ENCODE measurements around the gene GP1BA. TPM values are rescaled to one million over a fixed set of nuclear protein-coding genes. Genes with fewer than 3 reads are reported as not detected.

Gene GP1BA
- total and polyA plus RNA-seq, 10 of the 15 experiments (the other 5 are each of a cell fraction or from before 2014, with no cell fraction given) = 0.04 to 0.67 (median 0.28) TPM; not detected in 1

- no peak for TF ChIP-seq SIX5 (IDR thresholded peaks at IDR 0.05; ENCODE audit: low read depth, low read length, severe bottlenecking)
Measured at GRCh38 chr17:4945176-4945943, 13.3 kb downstream of the GP1BA start (continued).

DNA sequence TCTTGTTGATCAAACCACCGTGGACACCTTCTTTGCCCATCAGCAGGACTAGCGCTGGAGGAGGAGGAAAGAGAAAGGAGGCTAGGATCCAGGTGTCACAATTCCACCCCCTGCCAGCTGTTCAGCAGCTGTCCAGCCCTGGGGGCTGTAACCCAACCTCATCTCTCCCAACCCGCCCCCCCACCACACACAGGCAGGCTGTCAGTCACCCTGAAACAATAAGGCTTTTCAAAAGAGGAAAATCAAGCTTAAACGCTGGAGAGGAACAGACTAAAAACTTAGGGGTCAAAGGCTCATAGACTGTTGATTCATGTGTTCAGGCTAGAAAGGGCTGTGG is 13.8 kb downstream of the GP1BA start:
- H3K4me2 ChIP-seq (ENCODE audit: control insufficient read depth, insufficient read depth) = peak overlapping the region; percentile 55
- WGBS (ENCODE audit: insufficient coverage, insufficient replicate concordance, low lambda C conversion rate, missing lambda C conversion rate) = 0% methylated on average over 4 of the region's 4 CpGs
- RAD21 ChIA-PET (ENCODE audit: unreplicated experiment) = interaction anchor here (9.8 kb wide), 1 partner anchor 20 kb away, joined by 73 read pairs; the partner anchor contains the start of gene SPAG7
- no peak for FAIRE-seq
- H3K4me3 ChIP-seq = peak overlapping the region; percentile 96
- peak; percentile 59; the same call in 1 of the 2 replicates for TF ChIP-seq TCF3 (IDR thresholded peaks at IDR 0.05; ENCODE audit: borderline replicate concordance, insufficient read depth, low read depth, low read length)
- TF ChIP-seq POLR2AphosphoS2 (IDR thresholded peaks at IDR 0.05; ENCODE audit: low read depth, low read length) = peak; percentile 31; the same call in 1 of the 2 replicates
- TF ChIP-seq, protein P1, sequence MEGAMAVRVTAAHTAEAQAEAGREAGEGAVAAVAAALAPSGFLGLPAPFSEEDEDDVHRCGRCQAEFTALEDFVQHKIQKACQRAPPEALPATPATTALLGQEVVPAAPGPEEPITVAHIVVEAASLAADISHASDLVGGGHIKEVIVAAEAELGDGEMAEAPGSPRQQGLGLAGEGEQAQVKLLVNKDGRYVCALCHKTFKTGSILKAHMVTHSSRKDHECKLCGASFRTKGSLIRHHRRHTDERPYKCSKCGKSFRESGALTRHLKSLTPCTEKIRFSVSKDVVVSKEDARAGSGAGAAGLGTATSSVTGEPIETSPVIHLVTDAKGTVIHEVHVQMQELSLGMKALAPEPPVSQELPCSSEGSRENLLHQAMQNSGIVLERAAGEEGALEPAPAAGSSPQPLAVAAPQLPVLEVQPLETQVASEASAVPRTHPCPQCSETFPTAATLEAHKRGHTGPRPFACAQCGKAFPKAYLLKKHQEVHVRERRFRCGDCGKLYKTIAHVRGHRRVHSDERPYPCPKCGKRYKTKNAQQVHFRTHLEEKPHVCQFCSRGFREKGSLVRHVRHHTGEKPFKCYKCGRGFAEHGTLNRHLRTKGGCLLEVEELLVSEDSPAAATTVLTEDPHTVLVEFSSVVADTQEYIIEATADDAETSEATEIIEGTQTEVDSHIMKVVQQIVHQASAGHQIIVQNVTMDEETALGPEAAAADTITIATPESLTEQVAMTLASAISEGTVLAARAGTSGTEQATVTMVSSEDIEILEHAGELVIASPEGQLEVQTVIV (IDR thresholded peaks at IDR 0.05; ENCODE audit: borderline replicate concordance, partially characterized antibody) = no peak
- TF ChIP-seq NFYB (IDR thresholded peaks at IDR 0.05; ENCODE audit: insufficient read depth, low read depth, low read length) = no peak
- peak; percentile 44; the same call in 1 of the 2 replicates for TF ChIP-seq PKNOX1 (IDR thresholded peaks at IDR 0.05)
- TF ChIP-seq TCF12 (IDR thresholded peaks at IDR 0.05; ENCODE audit: low read depth, low read length) = peak; percentile 76; the same call in 1 of the 2 replicates
- peak; percentile 17; the same call in 1 of the 2 replicates for TF ChIP-seq SMAD5 (IDR thresholded peaks at IDR 0.05; ENCODE audit: low read depth)
- no peak for DNase-seq (ENCODE audit: low read depth, low spot score)
- no peaks in the 10 kb centered on the region for H3K27me3 ChIP-seq (replicated peaks in 1 of 2; ENCODE audit: control insufficient read depth in 2 of 2, insufficient read depth in 2 of 2, low read length in 1 of 2)
- H3K36me3 ChIP-seq (ENCODE audit: control insufficient read depth in 2 of 2, insufficient read depth in 2 of 2, low read length in 1 of 2) = peaks cover 20 to 22% of the 10 kb centered on the region in 2 experiments
- in situ Hi-C loops (cut with MboI) = no loop called here
- no peak overlapping the region for H2AFZ ChIP-seq (ENCODE audit: control insufficient read depth, low read depth, low read length)
- H3K9me3 ChIP-seq (replicated peaks; ENCODE audit: control insufficient read depth, insufficient read depth, low read length) = no peaks in the 10 kb centered on the region
- peaks cover 82% of the 10 kb centered on the region for H3K79me2 ChIP-seq (ENCODE audit: control insufficient read depth, insufficient read depth, low read length)
- POLR2A ChIA-PET = interaction anchor here (0.6 to 17.5 kb wide), 4 partner anchors 20 to 71 kb away, joined by 3 to 272 read pairs (median 5); partner anchors contain the start of genes INCA1, KIF1C and SPAG7
- H4K20me1 ChIP-seq (ENCODE audit: control insufficient read depth, insufficient read depth) = peaks cover 5% of the 10 kb centered on the region
- peak overlapping the region; percentile 100 for H3K9ac ChIP-seq (ENCODE audit: control insufficient read depth, insufficient read depth, low read length)
- no TSS peak for BruUV-seq (replicated peaks)
- no peak for ATAC-seq
- SMC1A ChIA-PET (ENCODE audit: uncharacterized antibody, unreplicated experiment) = interaction anchor here (0.6 to 7.1 kb wide), 5 partner anchors 11 to 41 kb away, joined by 3 to 50 read pairs (median 4); partner anchors contain the start of gene SPAG7
- intact Hi-C loops (cut with micrococcal nuclease; ENCODE audit: unreplicated experiment) = no loop called here
- H3K27ac ChIP-seq (ENCODE audit: control insufficient read depth, insufficient read depth) = peak overlapping the region; percentile 100
- H3K4me1 ChIP-seq (ENCODE audit: control insufficient read depth, insufficient read depth, low read length) = peaks cover 42% of the 10 kb centered on the region
- CTCF ChIA-PET = interaction anchor here (1.2 to 3.3 kb wide), 3 partner anchors 21 to 116 kb away, joined by 3 to 13 read pairs (median 12); partner anchors contain the start of gene SPAG7
